Measurements from ENCODE around the gene EEF2KMT.
"Not testable (repeated sequence)": the region's sequence is repeated elsewhere in the genome, so short reads cannot be mapped to it uniquely, and the experiment has no call there.

Gene EEF2KMT

GRCh38 chr16:5097470-5098220 is at the start of gene EEF2KMT:
Gene EEF2KMT, minus strand, starts transcription at chr16:5097795. Its CDS starts 56 bp downstream, at chr16:5097739.
- not testable (repeated sequence) for H3K9me3 ChIP-seq (ENCODE audit: control insufficient read depth, insufficient read depth, low read length); H3K4me1 ChIP-seq (ENCODE audit: control insufficient read depth, insufficient read depth, low read length); H3K36me3 ChIP-seq (ENCODE audit: control insufficient read depth, insufficient read depth, low read length); H3K27me3 ChIP-seq (ENCODE audit: control insufficient read depth, insufficient read depth, low read length)
- Histone ChIP-seq H3K4me3 (ENCODE audit: low read depth, low read length) (peak within 1 kb of the TSS; percentile 94), H3K27ac (ENCODE audit: low read depth, low read length) (peak within 1 kb of the TSS; percentile 79), H3K9ac (ENCODE audit: low read depth, low read length) (peak within 1 kb of the TSS; percentile 77)

GRCh38 chr16:5144621-5144956 is 47.0 kb upstream of the EEF2KMT start:
- not testable (repeated sequence) for H3K9me3 ChIP-seq (ENCODE audit: control insufficient read depth, insufficient read depth, low read length); H3K4me3 ChIP-seq (ENCODE audit: low read depth, low read length); H3K36me3 ChIP-seq (ENCODE audit: control insufficient read depth, insufficient read depth, low read length); H3K27ac ChIP-seq (ENCODE audit: low read depth, low read length); H3K27me3 ChIP-seq (ENCODE audit: control insufficient read depth, insufficient read depth, low read length); H3K9ac ChIP-seq (ENCODE audit: low read depth, low read length); H3K4me1 ChIP-seq (ENCODE audit: control insufficient read depth, insufficient read depth, low read length)

- no peaks in the 10 kb centered on the region for H3K36me3 ChIP-seq (ENCODE audit: control insufficient read depth, insufficient read depth, low read length)
- H3K27me3 ChIP-seq (ENCODE audit: control insufficient read depth, insufficient read depth, low read length), result no peaks in the 10 kb centered on the region
- H3K9ac ChIP-seq (ENCODE audit: low read depth, low read length), result no peak overlapping the region
- no peaks in the 10 kb centered on the region for H3K9me3 ChIP-seq (ENCODE audit: control insufficient read depth, insufficient read depth, low read length)
- H3K4me1 ChIP-seq (ENCODE audit: control insufficient read depth, insufficient read depth, low read length), result no peaks in the 10 kb centered on the region
- no peak overlapping the region for H3K4me3 ChIP-seq (ENCODE audit: low read depth, low read length)
- H3K27ac ChIP-seq (ENCODE audit: low read depth, low read length), result no peak overlapping the region
These were observed 46.4 kb upstream of the EEF2KMT start for GRCh38 chr16:5143761-5144620.

- H3K4me3 ChIP-seq (ENCODE audit: low read depth, low read length); H3K27me3 ChIP-seq (ENCODE audit: control insufficient read depth, insufficient read depth, low read length); H3K36me3 ChIP-seq (ENCODE audit: control insufficient read depth, insufficient read depth, low read length); H3K9me3 ChIP-seq (ENCODE audit: control insufficient read depth, insufficient read depth, low read length); H3K27ac ChIP-seq (ENCODE audit: low read depth, low read length); H3K4me1 ChIP-seq (ENCODE audit: control insufficient read depth, insufficient read depth, low read length); H3K9ac ChIP-seq (ENCODE audit: low read depth, low read length): not testable (repeated sequence)
These were observed 42.6 kb upstream of the EEF2KMT start for GRCh38 chr16:5140151-5140550.

- peak overlapping the region; percentile 5; the same call in 1 of the 2 replicates for H3K9ac ChIP-seq (ENCODE audit: low read depth, low read length)
- H3K36me3 ChIP-seq (ENCODE audit: control insufficient read depth, insufficient read depth, low read length); H3K9me3 ChIP-seq (ENCODE audit: control insufficient read depth, insufficient read depth, low read length); H3K27me3 ChIP-seq (ENCODE audit: control insufficient read depth, insufficient read depth, low read length): not testable (repeated sequence)
- peak overlapping the region; percentile 77 for H3K27ac ChIP-seq (ENCODE audit: low read depth, low read length)
- peaks cover 19% of the 10 kb centered on the region for H3K4me1 ChIP-seq (ENCODE audit: control insufficient read depth, insufficient read depth, low read length)
- 0 out of 2 replicates have a peak overlapping the region, but pooled peaks have one; percentile 9 for H3K4me3 ChIP-seq (ENCODE audit: low read depth, low read length)
These were observed 37.3 kb upstream of the EEF2KMT start for GRCh38 chr16:5134739-5135452.

- not testable (repeated sequence) for H3K27ac ChIP-seq (ENCODE audit: low read depth, low read length); H3K9me3 ChIP-seq (ENCODE audit: control insufficient read depth, insufficient read depth, low read length)
These were observed 35.5 kb upstream of the EEF2KMT start for GRCh38 chr16:5132915-5133600.

GRCh38 chr16:5131467-5132004 is 33.9 kb upstream of the EEF2KMT start:
- H3K27ac ChIP-seq (ENCODE audit: low read depth, low read length); H3K9ac ChIP-seq (ENCODE audit: low read depth, low read length); H3K36me3 ChIP-seq (ENCODE audit: control insufficient read depth, insufficient read depth, low read length); H3K27me3 ChIP-seq (ENCODE audit: control insufficient read depth, insufficient read depth, low read length); H3K9me3 ChIP-seq (ENCODE audit: control insufficient read depth, insufficient read depth, low read length); H3K4me3 ChIP-seq (ENCODE audit: low read depth, low read length): not testable (repeated sequence)
- H3K4me1 ChIP-seq (ENCODE audit: control insufficient read depth, insufficient read depth, low read length), result peaks cover 19% of the 10 kb centered on the region

More at GRCh38 chr16:5132915-5133600, 35.5 kb upstream of the EEF2KMT start:
- not testable (repeated sequence) for H3K27me3 ChIP-seq (ENCODE audit: control insufficient read depth, insufficient read depth, low read length); H3K9ac ChIP-seq (ENCODE audit: low read depth, low read length); H3K4me3 ChIP-seq (ENCODE audit: low read depth, low read length); H3K36me3 ChIP-seq (ENCODE audit: control insufficient read depth, insufficient read depth, low read length)
- peaks cover 19% of the 10 kb centered on the region for H3K4me1 ChIP-seq (ENCODE audit: control insufficient read depth, insufficient read depth, low read length)

GRCh38 chr16:5117300-5118087 is 19.9 kb upstream of the EEF2KMT start:
- not testable (repeated sequence) for H3K27me3 ChIP-seq (ENCODE audit: control insufficient read depth, insufficient read depth, low read length); H3K9me3 ChIP-seq (ENCODE audit: control insufficient read depth, insufficient read depth, low read length); H3K36me3 ChIP-seq (ENCODE audit: control insufficient read depth, insufficient read depth, low read length); H3K4me1 ChIP-seq (ENCODE audit: control insufficient read depth, insufficient read depth, low read length); H3K4me3 ChIP-seq (ENCODE audit: low read depth, low read length); H3K27ac ChIP-seq (ENCODE audit: low read depth, low read length); H3K9ac ChIP-seq (ENCODE audit: low read depth, low read length)

GRCh38 chr16:5116780-5117295 is 19.2 kb upstream of the EEF2KMT start:
- not testable (repeated sequence) for H3K27ac ChIP-seq (ENCODE audit: low read depth, low read length); H3K9me3 ChIP-seq (ENCODE audit: control insufficient read depth, insufficient read depth, low read length); H3K36me3 ChIP-seq (ENCODE audit: control insufficient read depth, insufficient read depth, low read length); H3K4me3 ChIP-seq (ENCODE audit: low read depth, low read length); H3K27me3 ChIP-seq (ENCODE audit: control insufficient read depth, insufficient read depth, low read length); H3K9ac ChIP-seq (ENCODE audit: low read depth, low read length); H3K4me1 ChIP-seq (ENCODE audit: control insufficient read depth, insufficient read depth, low read length)

- not testable (repeated sequence) for H3K27me3 ChIP-seq (ENCODE audit: control insufficient read depth, insufficient read depth, low read length); H3K4me1 ChIP-seq (ENCODE audit: control insufficient read depth, insufficient read depth, low read length); H3K4me3 ChIP-seq (ENCODE audit: low read depth, low read length); H3K36me3 ChIP-seq (ENCODE audit: control insufficient read depth, insufficient read depth, low read length); H3K27ac ChIP-seq (ENCODE audit: low read depth, low read length); H3K9ac ChIP-seq (ENCODE audit: low read depth, low read length); H3K9me3 ChIP-seq (ENCODE audit: control insufficient read depth, insufficient read depth, low read length)
These were observed 13.3 kb upstream of the EEF2KMT start for GRCh38 chr16:5110933-5111332.

All from HUES48 (cell line).